Natural killer cell (primary cell): ENCODE measurements around the gene DCHS2. TPM values are rescaled to one million over a fixed set of nuclear protein-coding genes. Genes with fewer than 3 reads are reported as not detected.

Experiments used
- ATAC-seq, 3 donors: fragments of 150-1000 bp in 2 of 3; fragments of 200-7000 bp in 1 of 3; cut with Tn5 transposase; 1 replicate in 1 of 3; 2 replicates in 2 of 3; pipeline ENCODE4 v1.10.0; 2021; ENCODE audit warnings: mild to moderate bottlenecking in 2 of 3, moderate library complexity in 2 of 3
- DNase-seq, 2 donors: peaks; one replicate each; pipeline versions ENCODE4 v3.0.0 to v3.0.0-alpha.2; 2013 to 2021; ENCODE audit warnings: mixed read lengths in 1 of 2
- H3K27ac ChIP-seq: one replicate; pipeline ENCODE4 v1.5.1; 2013; ENCODE audit warnings: mild to moderate bottlenecking, low read length
- H3K27me3 ChIP-seq: one replicate; pipeline ENCODE4 v1.6.1; 2013; ENCODE audit warnings: low read length; ENCODE audit not compliant: control insufficient read depth, insufficient read depth
- H3K36me3 ChIP-seq: one replicate; pipeline ENCODE4 v1.6.1; 2013; ENCODE audit warnings: low read length; ENCODE audit not compliant: control insufficient read depth, insufficient read depth
- H3K4me1 ChIP-seq: one replicate; pipeline ENCODE4 v1.6.1; 2013; ENCODE audit warnings: low read length; ENCODE audit not compliant: control insufficient read depth, insufficient read depth
- H3K4me3 ChIP-seq: one replicate; pipeline ENCODE4 v1.5.1; 2013; ENCODE audit warnings: low read length
- H3K9me3 ChIP-seq: one replicate; pipeline ENCODE4 v1.6.1; 2013; ENCODE audit warnings: low read length; ENCODE audit not compliant: control insufficient read depth, insufficient read depth
- H3K27ac Mint-ChIP-seq, 2 donors: one replicate each; pipeline ENCODE4 v1.8.0; 2022; ENCODE audit warnings: mild to moderate bottlenecking in 2 of 2, mixed read lengths in 2 of 2, moderate library complexity in 1 of 2
- H3K27me3 Mint-ChIP-seq, 2 donors: one replicate each; pipeline ENCODE4 v1.8.0; 2022; ENCODE audit warnings: low read depth in 2 of 2, mixed read lengths in 2 of 2
- H3K36me3 Mint-ChIP-seq: one replicate; pipeline ENCODE4 v1.8.0; 2022; ENCODE audit warnings: mixed read lengths
- H3K4me1 Mint-ChIP-seq, 2 donors: one replicate each; pipeline ENCODE4 v1.8.0; 2022; ENCODE audit warnings: mixed read lengths in 2 of 2
- H3K4me3 Mint-ChIP-seq: one replicate; pipeline ENCODE4 v1.8.0; 2022; ENCODE audit warnings: mild to moderate bottlenecking, moderate library complexity, mixed read lengths
- H3K9me3 Mint-ChIP-seq, 2 donors: one replicate each; pipeline ENCODE4 v1.8.0; 2022; ENCODE audit warnings: mixed read lengths in 2 of 2
- CTCF ChIP-seq: fragments of 200-600 bp; IDR thresholded peaks from one replicate; pipeline ENCODE4 v1.8.0; 2022; ENCODE audit warnings: antibody characterized with exemption
- WGBS: methylation state at CpG from one replicate; pipeline ENCODE4 v1.1.7; 2013; ENCODE audit warnings: missing lambda C conversion rate; ENCODE audit not compliant: insufficient coverage; 5-methylcytosine and 5-hydroxymethylcytosine counted together
- intact Hi-C: fragments of 100-400 bp; cut with micrococcal nuclease; formaldehyde crosslinking; loops from one replicate; pipeline ENCODE4 v1.14.2; 2022
- total RNA-seq, 4 donors: library from RNA; stranded (reverse); fragments of 120-200 nt in 1 of 4; gene quantifications; one replicate each; pipeline versions ENCODE4 v1.2.3 to v1.2.4, GENCODE V29; 2013 to 2022

Gene DCHS2
- total RNA-seq, 3 donors from 2014 or later (not counting 1 experiment from before 2014, with no cell fraction given), result not detected

- Histone ChIP-seq H3K27me3 (no peaks in the 10 kb centered on the region), H3K36me3 (no peaks in the 10 kb centered on the region), H3K4me3 (no peak overlapping the region), H3K4me1 (no peaks in the 10 kb centered on the region), H3K9me3 (no peaks in the 10 kb centered on the region), H3K27ac (no peak overlapping the region)
- Mint-ChIP-seq H3K4me1 (no peaks in the 10 kb centered on the region), H3K36me3 (no peaks in the 10 kb centered on the region), H3K4me3 (no peak overlapping the region), H3K27me3 (peaks cover 7 to 19% of the 10 kb centered on the region in 2 donors), H3K27ac (no peak overlapping the region), H3K9me3 (peaks cover 0 to 2% of the 10 kb centered on the region in 2 donors)
- intact Hi-C loops, result no loop called here
- no peak for TF ChIP-seq CTCF
- ATAC-seq (no peak), DNase-seq (no peak)
- 66% methylated on average over 3 of the region's 4 CpGs for WGBS
These were observed 19.9 kb downstream of the DCHS2 start for GRCh38 chr4:154471526-154472331.

- Histone ChIP-seq H3K4me1 (no peaks in the 10 kb centered on the region), H3K4me3 (no peak overlapping the region), H3K9me3 (no peaks in the 10 kb centered on the region), H3K27me3 (no peaks in the 10 kb centered on the region), H3K36me3 (no peaks in the 10 kb centered on the region), H3K27ac (no peak overlapping the region)
- ATAC-seq (no peak), DNase-seq (no peak)
- intact Hi-C loops, result no loop called here
- H3K27me3 Mint-ChIP-seq, result peaks cover 7 to 12% of the 10 kb centered on the region in 2 donors
- WGBS, result 82% methylated on average over 2 of the region's 2 CpGs
- H3K4me1 Mint-ChIP-seq, result no peaks in the 10 kb centered on the region
- H3K9me3 Mint-ChIP-seq, result peaks cover 0 to 2% of the 10 kb centered on the region in 2 donors
- TF ChIP-seq CTCF, result no peak
- H3K4me3 Mint-ChIP-seq, result no peak overlapping the region
- H3K36me3 Mint-ChIP-seq, result no peaks in the 10 kb centered on the region
- no peak overlapping the region for H3K27ac Mint-ChIP-seq
These were observed 20.6 kb downstream of the DCHS2 start for GRCh38 chr4:154471032-154471431.

GRCh38 chr4:154467886-154468285, 23.7 kb downstream of the DCHS2 start:
- Histone ChIP-seq H3K9me3 (no peaks in the 10 kb centered on the region), H3K27ac (no peak overlapping the region), H3K27me3 (no peaks in the 10 kb centered on the region), H3K36me3 (no peaks in the 10 kb centered on the region), H3K4me1 (no peaks in the 10 kb centered on the region), H3K4me3 (no peak overlapping the region)
- Mint-ChIP-seq H3K4me3 (no peak overlapping the region), H3K27me3 (peaks cover 7 to 12% of the 10 kb centered on the region in 2 donors), H3K36me3 (no peaks in the 10 kb centered on the region), H3K27ac (no peak overlapping the region), H3K4me1 (no peaks in the 10 kb centered on the region), H3K9me3 (peaks cover 0 to 3% of the 10 kb centered on the region in 2 donors)
- DNase-seq (no peak), ATAC-seq (no peak)
- TF ChIP-seq CTCF, result no peak
- intact Hi-C loops, result no loop called here
- 67% methylated on average over 1 of the region's 1 CpG for WGBS
